Muscle layer of duodenum (tissue), 2 donors: Measurements from ENCODE around the gene DNAJC15.

Experiments used
- H3K27ac ChIP-seq: one replicate; pipeline ENCODE4 v1.7.0; 2013; ENCODE audit warnings: mild to moderate bottlenecking, low read length
- H3K27me3 ChIP-seq: one replicate; pipeline ENCODE4 v1.7.0; 2013; ENCODE audit warnings: low read depth, mild to moderate bottlenecking, control low read depth, low read length
- H3K36me3 ChIP-seq, 2 donors: one replicate each; pipeline ENCODE4 v1.7.0; 2013; ENCODE audit warnings: low read length in 2 of 2, control low read depth in 1 of 2, mild to moderate bottlenecking in 1 of 2; ENCODE audit not compliant: insufficient read depth in 2 of 2, control insufficient read depth in 1 of 2
- H3K4me1 ChIP-seq, 2 donors: one replicate each; pipeline ENCODE4 v1.7.0; 2013; ENCODE audit warnings: low read length in 2 of 2, mild to moderate bottlenecking in 2 of 2, control low read depth in 1 of 2, moderate library complexity in 1 of 2; ENCODE audit not compliant: insufficient read depth in 2 of 2, control insufficient read depth in 1 of 2
- H3K4me3 ChIP-seq, 2 donors: one replicate each; pipeline ENCODE4 v1.7.0; 2013; ENCODE audit warnings: low read length in 2 of 2, low read depth in 1 of 2, mild to moderate bottlenecking in 1 of 2
- H3K9me3 ChIP-seq, 2 donors: one replicate each; pipeline ENCODE4 v1.7.0; 2013; ENCODE audit warnings: low read length in 2 of 2, control low read depth in 1 of 2, mild to moderate bottlenecking in 1 of 2; ENCODE audit not compliant: control insufficient read depth in 1 of 2
- donor health status: healthy.

Gene DNAJC15

GRCh38 chr13:43141685-43142084 lies 118.3 kb downstream of the DNAJC15 start:
- Histone ChIP-seq H3K9me3 (no peaks in the 10 kb centered on the region), H3K4me1 (peaks cover 0 to 3% of the 10 kb centered on the region in 2 donors), H3K27me3 (no peaks in the 10 kb centered on the region), H3K27ac (no peak overlapping the region), H3K36me3 (no peaks in the 10 kb centered on the region), H3K4me3 (no peak overlapping the region)

GRCh38 chr13:43143591-43143990 lies 120.2 kb downstream of the DNAJC15 start:
- Histone ChIP-seq H3K36me3 (no peaks in the 10 kb centered on the region), H3K4me1 (peaks cover 0 to 3% of the 10 kb centered on the region in 2 donors), H3K27me3 (no peaks in the 10 kb centered on the region), H3K4me3 (no peak overlapping the region), H3K9me3 (no peaks in the 10 kb centered on the region), H3K27ac (no peak overlapping the region)

DNA sequence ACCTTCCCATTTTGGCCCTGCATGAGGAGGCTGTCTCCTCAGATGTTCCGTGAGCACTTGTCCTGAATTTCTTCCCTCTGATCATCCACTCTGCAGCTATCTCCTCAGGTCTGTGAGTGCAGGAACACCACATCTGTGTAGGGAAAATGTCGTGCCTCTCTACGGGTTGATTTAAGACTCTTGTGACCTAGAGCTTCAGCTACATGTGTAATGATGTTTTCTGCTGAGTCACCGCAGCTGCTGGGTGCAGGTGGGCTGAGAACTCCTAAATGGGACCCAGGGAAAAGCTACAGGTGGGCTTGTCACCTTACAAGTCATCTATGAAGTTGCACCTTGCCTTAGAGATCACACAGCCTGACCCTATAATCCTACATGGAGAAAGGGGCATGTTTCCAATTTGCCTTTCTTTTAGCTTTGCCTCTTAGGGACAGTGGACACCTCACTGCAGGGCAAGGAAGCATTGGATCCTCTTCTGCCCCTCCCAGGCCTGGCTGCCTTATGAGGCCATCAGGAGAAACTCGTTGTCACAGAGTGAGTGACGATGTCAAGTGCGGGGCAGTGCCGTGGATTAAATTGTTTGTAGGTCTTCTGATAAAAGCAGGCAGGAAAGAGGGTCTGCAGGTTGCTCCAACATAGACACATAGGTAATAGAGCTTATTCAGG lies 122.3 kb downstream of the DNAJC15 start:
- H3K4me3 ChIP-seq = no peak overlapping the region
- H3K9me3 ChIP-seq = no peaks in the 10 kb centered on the region
- H3K27ac ChIP-seq = no peak overlapping the region
- H3K4me1 ChIP-seq = no peaks in the 10 kb centered on the region
- no peaks in the 10 kb centered on the region for H3K36me3 ChIP-seq
- H3K27me3 ChIP-seq = no peaks in the 10 kb centered on the region

- Histone ChIP-seq H3K27ac (no peak overlapping the region), H3K9me3 (no peaks in the 10 kb centered on the region), H3K27me3 (no peaks in the 10 kb centered on the region), H3K36me3 (no peaks in the 10 kb centered on the region), H3K4me1 (no peaks in the 10 kb centered on the region), H3K4me3 (no peak overlapping the region)
These were observed 123.0 kb downstream of the DNAJC15 start for GRCh38 chr13:43146400-43146799.

GRCh38 chr13:43150369-43151207 lies 127.2 kb downstream of the DNAJC15 start:
- Histone ChIP-seq H3K4me3 (no peak overlapping the region), H3K27ac (no peak overlapping the region), H3K27me3 (no peaks in the 10 kb centered on the region), H3K9me3 (no peaks in the 10 kb centered on the region), H3K36me3 (no peaks in the 10 kb centered on the region), H3K4me1 (no peaks in the 10 kb centered on the region)

DNA sequence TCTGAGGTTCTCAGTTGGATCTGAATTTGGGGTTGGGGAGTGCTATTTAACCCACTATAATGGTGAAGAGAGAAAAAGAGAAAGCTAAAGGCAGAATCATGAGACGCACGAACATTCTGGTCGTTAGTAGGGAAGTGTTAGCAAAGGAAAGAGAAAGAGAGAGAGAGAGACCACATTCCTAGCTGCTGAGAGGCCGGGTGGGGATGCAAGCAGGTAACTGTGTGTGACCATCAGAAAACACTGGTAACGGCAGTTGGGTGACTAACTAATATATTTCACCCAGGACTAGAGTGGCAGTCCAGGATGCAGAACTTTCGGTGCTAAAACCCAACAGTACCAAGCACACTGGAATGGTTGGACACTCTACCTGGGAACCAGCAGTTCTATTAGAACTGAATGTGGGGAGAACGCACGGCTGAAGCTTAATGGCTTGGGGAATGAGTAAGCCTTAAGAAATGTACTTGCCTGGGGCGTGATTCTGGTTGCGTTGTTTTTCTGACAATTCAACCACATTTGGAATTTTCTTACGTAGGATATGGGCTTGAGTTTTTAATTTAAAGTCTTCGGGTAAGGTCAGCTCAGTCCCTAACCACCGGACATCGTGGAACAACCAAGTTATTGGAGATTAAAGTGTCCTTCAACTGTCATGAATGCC lies 130.2 kb downstream of the DNAJC15 start:
- Histone ChIP-seq H3K36me3 (no peaks in the 10 kb centered on the region), H3K27ac (no peak overlapping the region), H3K4me3 (no peak overlapping the region), H3K9me3 (no peaks in the 10 kb centered on the region), H3K4me1 (no peaks in the 10 kb centered on the region), H3K27me3 (no peaks in the 10 kb centered on the region)

GRCh38 chr13:43154156-43154651 lies 130.8 kb downstream of the DNAJC15 start:
- Histone ChIP-seq H3K9me3 (no peaks in the 10 kb centered on the region), H3K4me3 (no peak overlapping the region), H3K4me1 (no peaks in the 10 kb centered on the region), H3K27me3 (no peaks in the 10 kb centered on the region), H3K27ac (no peak overlapping the region), H3K36me3 (no peaks in the 10 kb centered on the region)

DNA sequence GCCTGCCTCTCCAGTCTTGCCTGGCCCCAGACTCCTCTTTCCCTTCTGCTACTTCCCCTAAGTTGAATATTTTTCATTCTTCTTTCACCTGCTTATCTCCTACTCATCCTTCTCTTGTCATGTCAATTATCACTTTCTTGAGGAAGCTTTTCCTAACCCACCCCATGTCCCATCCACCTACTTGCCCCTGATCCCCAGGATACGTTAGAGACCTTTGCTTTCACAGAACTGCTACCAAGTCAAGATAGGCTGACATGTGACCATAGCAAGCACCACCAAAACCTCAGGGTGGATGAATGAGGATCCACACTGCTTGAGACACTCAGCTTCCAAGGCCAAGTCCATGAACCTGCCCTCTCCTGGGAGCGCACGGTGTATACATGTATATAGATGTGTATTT lies 131.5 kb downstream of the DNAJC15 start:
- Histone ChIP-seq H3K4me1 (no peaks in the 10 kb centered on the region), H3K27ac (no peak overlapping the region), H3K27me3 (no peaks in the 10 kb centered on the region), H3K9me3 (no peaks in the 10 kb centered on the region), H3K36me3 (no peaks in the 10 kb centered on the region), H3K4me3 (no peak overlapping the region)

GRCh38 chr13:43156916-43157315 lies 133.5 kb downstream of the DNAJC15 start:
- no peaks in the 10 kb centered on the region for H3K4me1 ChIP-seq
- H3K9me3 ChIP-seq = no peaks in the 10 kb centered on the region

GRCh38 chr13:43157796-43158195 lies 134.4 kb downstream of the DNAJC15 start:
- no peak overlapping the region for H3K27ac ChIP-seq

More at GRCh38 chr13:43156916-43157315, 133.5 kb downstream of the DNAJC15 start:
- no peaks in the 10 kb centered on the region for H3K36me3 ChIP-seq
- H3K4me3 ChIP-seq = no peak overlapping the region
- no peak overlapping the region for H3K27ac ChIP-seq
- no peaks in the 10 kb centered on the region for H3K27me3 ChIP-seq

GRCh38 chr13:43158516-43158915 lies 135.1 kb downstream of the DNAJC15 start:
- H3K27me3 ChIP-seq = no peaks in the 10 kb centered on the region
- H3K27ac ChIP-seq = no peak overlapping the region

More at GRCh38 chr13:43157796-43158195, 134.4 kb downstream of the DNAJC15 start:
- no peaks in the 10 kb centered on the region for H3K4me1 ChIP-seq
- H3K36me3 ChIP-seq = no peaks in the 10 kb centered on the region
- no peak overlapping the region for H3K4me3 ChIP-seq
- no peaks in the 10 kb centered on the region for H3K9me3 ChIP-seq
- no peaks in the 10 kb centered on the region for H3K27me3 ChIP-seq

More at GRCh38 chr13:43158516-43158915, 135.1 kb downstream of the DNAJC15 start:
- Histone ChIP-seq H3K9me3 (no peaks in the 10 kb centered on the region), H3K4me1 (no peaks in the 10 kb centered on the region), H3K4me3 (no peak overlapping the region), H3K36me3 (no peaks in the 10 kb centered on the region)
